Activated CD8-positive, alpha-beta memory T cell treated with anti-CD3 and anti-CD28 coated beads, Interleukin-2, amount 50 U/mL, for 4 hours (primary cell): ENCODE measurements around the gene KRT23.
"Not testable (repeated sequence)": the region's sequence is repeated elsewhere in the genome, so short reads cannot be mapped to it uniquely, and the experiment has no call there.

Experiments used
- DNase-seq: peaks from one replicate; pipeline ENCODE4 v3.0.0-alpha.2; 2020

Gene KRT23

DNA sequence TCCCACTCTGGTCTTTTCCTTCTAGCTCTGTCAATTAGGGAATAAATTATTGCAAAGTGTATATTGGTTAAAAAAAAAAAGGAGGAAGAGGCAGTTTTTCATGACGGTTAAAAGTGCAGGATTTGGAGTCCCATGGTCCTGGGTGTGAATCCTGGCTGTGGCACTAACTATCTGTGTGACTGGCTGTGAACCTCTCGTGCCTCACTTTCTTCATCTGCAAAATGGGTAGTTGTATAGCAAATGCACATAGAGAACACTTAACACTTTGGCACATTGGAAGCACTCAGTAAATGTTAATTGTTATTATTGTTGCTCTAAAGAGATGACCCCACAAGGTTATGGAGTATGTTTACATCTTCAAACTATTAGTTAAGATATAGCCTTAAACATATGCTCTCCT is 10.5 kb upstream of the KRT23 start:
- no peak for DNase-seq

DNA sequence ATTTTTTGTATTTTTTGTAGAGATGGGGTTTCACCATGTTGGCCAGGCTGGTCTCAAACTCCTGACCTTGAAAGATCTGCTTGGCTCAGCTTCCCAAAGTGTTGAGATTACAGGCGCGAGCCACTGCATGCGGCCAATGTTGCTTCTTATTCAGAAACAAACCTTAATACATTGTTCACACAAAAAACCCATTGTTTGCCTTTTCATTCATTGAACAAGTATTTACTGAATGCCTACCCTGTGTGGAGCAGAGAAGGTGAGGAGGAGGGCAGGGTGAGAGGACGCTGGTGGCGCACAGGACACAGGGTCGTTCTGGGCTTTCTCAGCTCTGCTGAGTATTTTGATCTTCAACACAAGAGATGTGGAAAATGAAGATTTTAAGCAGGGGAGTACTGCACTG is 8.0 kb upstream of the KRT23 start:
- DNase-seq: no peak

GRCh38 chr17:40944531-40944930 is 7.1 kb upstream of the KRT23 start:
- no peak for DNase-seq

DNA sequence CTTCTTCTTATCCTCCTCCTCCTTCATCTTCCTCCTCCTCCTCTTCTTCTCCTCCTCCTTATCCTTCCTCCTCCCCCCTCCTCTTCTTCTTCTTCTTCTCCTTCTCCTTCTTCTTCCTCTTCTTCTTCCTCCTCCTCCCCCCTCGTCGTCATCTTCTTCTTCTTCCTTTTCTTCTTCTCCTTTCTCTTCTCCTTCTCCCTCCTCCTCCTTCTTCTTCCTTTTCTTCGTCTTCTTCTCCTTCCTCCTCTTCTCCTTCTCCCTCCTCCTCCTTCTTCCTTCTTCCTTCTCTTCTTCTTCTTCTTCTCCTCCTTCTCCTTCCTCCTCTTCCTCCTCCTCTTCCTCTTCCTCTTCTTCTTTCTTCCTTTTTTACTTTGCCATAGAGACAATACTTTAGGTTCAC is 5.1 kb upstream of the KRT23 start:
- no peak for DNase-seq

DNA sequence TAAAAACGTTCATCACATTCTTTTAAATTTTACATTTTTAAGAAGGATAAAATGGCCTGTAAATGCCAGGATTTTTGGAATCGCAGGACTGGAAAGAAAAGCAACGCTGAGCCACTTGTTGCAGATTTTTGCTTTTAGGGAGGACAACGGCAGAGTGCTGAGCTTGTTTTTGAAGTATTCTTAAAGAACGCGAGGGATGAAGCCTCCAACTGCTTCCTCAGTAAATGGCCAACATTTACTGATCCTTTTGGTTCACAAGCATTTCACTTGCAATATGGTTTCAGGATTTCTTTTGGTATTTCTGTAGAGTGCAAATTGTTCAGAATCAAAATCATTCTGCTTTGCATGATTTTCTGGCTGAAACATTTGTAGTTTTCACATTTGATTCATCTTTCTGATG is 2.8 kb upstream of the KRT23 start:
- DNase-seq: no peak

DNA sequence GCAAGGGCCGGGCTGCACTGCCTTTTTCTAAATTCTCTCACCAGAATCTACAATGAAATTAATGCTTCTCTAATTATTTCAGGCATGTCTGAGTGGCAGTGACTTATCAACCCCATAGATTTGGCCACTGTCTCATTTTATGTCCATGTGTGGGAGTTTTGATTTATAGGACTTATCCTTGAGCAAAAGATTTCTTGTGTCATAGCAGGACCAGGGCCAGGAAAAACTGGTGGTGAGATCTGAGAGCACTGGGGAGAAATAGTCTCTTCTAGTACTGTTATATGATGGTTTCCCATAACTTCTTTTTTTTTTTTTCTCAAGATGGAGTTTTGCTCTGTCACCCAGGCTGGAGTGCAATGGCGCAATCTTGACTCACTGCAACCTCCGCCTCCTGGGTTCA is 1.5 kb upstream of the KRT23 start:
- DNase-seq: no peak

DNA sequence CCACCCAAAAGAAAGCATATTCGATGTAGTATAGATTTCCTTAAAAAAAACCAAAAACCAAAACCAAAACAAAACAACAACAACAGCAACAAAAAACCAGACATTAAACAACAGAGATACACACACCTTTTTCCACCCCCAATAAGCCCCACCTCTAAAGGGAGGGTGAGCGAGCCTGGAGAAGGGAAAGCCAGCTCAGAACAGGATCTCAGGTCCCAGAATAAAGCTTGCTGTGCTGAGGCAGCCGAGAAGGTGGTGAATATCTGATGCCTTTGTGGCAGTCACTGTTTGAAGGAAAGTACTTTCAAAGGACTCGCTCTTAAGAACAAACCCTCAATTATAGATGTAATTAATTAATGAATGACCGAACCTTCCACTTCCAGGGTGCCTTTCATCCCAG is 470 bp downstream of the KRT23 start:
- no peak for DNase-seq

DNA sequence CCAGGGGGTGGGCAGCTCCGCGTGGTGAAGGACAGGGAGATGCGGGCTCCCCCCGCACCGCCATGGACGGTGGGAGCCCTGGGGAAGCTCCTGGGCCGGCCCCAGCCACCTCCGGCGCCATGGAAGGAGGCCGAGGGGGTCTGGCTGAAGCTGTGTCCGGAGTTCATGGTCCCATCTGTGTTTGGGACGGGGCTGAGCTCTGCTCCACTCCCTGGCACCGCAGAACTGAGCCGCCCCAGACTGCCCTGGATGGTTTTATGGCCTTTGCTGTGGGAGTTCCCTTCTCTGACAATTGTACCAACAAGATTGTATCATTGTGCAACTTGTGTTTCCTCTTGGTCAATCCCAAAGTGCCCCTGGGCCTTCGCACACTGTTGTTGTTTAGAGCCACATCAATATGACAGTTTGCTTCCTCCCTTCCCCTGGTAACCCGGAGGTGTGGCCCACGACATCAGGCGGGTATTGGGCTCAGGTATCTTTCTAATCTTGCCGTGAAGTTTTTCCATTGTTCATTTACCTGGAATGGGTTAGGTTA is 942 bp downstream of the KRT23 start:
- no peak for DNase-seq

GRCh38 chr17:40935624-40936023 is 1.8 kb downstream of the KRT23 start:
- DNase-seq: no peak

- no peak for DNase-seq
Observed at GRCh38 chr17:40932608-40933007, 4.8 kb downstream of the KRT23 start.

GRCh38 chr17:40931311-40931710 is 6.1 kb downstream of the KRT23 start:
- no peak for DNase-seq

- DNase-seq: no peak
Observed at GRCh38 chr17:40926341-40926740, 11.1 kb downstream of the KRT23 start.

- no peak for DNase-seq
Observed at GRCh38 chr17:40922239-40922638, 15.2 kb downstream of the KRT23 start.

DNA sequence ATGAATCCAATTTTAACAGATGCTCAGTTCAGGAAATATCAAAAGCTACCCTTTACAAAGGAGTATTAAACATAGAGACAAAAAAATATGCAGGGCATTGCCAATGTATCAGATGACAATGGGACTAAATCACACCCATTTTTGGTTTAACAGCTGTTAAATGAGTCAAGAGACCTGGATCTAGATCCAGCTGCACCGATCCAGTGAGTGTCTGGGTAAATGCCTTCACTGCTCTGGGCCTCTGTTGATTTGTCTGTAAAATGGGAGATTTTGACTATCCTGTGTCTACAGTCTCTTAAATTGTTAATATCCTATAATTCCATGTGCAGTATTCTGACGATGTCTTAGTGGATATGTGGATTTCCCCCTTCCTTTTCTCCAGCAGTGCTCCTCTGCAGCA is 16.4 kb downstream of the KRT23 start:
- no peak for DNase-seq

GRCh38 chr17:40917116-40917515 is 20.3 kb downstream of the KRT23 start:
- DNase-seq: not testable (repeated sequence)

- DNase-seq: no peak
Observed at GRCh38 chr17:40916366-40916765, 21.1 kb downstream of the KRT23 start.

DNA sequence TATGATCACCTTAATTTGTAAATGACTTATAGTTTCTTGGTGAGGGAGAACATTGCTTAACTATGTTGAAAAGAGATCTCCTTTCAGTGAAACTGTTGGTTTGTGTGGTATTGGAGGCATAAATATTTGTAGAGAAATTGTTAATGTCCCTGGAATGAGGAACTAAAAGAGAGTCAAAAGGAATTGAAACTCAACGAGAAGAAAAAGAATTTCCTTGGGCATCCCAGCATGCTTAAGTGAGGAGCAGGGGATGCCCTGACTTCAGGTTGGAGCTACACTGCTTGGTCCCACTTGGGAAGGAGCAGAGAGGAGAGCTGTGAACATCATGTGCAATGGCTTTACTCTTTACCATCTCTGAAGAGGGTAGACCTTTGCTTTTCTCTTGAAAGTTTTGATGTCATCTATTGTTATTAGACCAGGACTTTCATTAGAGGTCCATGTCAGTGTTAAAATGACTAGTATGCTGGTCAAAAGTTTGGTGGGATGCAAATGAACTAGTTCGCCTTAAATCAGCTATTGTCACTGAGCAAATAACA is 21.7 kb downstream of the KRT23 start:
- no peak for DNase-seq

DNA sequence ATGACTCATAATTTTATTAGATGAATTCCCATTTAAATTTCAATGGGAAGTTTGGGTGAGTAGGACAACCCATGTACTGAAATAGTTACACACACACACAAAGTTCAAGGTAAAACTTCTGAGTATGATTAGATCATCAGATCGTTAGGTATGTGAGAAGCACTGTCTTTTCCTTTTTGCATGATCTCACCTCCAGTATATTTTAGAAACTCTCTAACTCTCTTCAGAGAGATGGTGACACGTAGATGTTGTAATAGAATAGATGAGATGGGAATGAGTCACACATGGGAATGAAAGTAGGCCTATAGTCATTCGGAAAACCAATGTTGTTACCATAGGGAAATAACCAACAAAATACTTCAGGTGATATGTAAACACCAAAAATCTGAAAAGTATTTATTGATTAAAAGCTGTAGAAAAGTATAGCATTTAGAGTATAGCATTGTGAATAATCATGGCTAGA is 22.2 kb downstream of the KRT23 start:
- no peak for DNase-seq

DNA sequence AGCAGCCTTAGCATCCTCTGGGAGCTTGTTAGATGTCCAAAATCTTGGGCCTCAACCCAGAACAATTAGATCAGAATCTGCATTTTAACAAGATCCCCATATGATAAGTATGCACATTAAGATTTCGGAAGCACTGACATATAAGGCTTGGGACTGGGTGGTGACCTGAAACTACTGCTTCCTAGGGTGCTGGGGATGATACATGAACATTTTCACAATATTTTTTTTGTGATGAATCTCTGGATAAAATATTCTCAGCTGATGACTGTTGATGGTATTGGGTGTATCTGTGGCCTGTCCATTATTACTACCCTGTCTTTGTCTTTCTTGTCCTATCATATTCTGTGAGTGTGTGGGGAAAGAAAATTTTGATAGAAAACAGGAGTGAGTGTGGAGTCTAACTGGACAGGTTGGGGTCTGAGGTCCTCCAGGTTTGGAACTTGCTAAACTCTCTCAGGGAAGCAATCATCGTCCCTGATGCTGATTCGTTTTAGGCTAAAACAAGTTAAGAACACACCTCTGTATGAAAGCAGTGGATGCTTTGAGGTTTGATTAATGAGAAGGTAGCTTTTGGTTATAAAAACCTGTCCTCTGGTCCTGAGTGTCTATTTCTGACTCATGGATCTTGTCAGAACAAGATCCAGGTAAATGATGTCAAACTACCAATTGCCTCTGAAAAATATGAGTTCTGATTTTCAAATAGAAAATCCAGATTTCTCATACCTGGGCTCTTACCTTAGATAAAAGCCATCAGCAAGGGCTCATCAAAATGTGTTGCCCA is 23.2 kb downstream of the KRT23 start:
- no peak for DNase-seq

DNA sequence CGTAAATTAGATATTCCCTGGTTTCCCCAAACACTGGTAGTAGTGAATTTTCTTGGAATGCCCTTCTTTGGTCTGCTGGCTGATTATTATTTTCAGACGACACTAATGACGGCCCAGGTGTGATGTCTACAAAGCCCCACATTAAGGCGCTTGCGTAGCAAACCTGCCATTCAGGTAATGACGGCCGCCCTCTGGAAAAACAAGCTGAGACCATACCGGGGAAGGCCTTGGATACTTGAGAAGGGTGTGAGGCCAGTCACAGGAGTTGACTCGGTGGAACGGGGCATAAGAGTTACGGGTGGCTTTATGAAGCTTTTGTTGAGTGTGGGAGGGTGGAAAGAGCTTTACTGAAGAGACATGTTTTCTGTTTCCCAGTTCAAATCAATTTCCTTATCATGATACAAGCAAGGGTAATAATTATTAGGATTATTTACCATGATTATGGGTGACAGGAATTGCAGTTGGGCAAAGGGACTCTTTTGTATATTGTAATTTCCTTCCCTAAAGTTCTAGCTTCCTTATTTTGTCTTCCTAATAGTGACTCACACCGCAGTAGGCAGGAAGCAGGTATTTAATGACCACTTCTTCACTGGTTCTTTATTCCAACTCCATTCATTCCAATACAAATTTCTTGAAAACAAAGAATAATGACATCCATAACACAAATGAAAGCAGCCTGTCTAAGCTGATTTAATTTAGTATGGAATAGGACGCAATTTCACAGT is 24.8 kb downstream of the KRT23 start:
- DNase-seq: no peak

- DNase-seq: no peak
Observed at GRCh38 chr17:40910441-40910841, 27.0 kb downstream of the KRT23 start.

DNA sequence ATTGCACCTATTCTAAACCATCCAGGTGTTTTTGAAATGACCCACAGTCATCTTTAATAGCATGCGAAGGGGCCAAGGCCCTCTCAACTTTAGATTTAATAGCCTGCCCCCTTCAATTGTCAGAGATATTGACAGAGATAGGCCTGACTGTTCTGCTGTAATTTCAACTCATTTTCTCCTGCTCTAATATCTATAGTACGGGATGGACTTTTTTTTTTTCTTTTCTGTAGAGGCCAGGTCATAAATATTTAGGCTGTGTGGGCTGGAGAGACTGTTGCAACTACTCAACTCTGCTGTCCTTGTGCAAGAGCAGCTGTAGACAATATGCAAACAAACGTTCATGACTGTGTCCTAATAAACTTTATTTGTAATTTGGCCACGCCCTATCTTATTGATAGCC is 27.7 kb downstream of the KRT23 start:
- DNase-seq: no peak

DNA sequence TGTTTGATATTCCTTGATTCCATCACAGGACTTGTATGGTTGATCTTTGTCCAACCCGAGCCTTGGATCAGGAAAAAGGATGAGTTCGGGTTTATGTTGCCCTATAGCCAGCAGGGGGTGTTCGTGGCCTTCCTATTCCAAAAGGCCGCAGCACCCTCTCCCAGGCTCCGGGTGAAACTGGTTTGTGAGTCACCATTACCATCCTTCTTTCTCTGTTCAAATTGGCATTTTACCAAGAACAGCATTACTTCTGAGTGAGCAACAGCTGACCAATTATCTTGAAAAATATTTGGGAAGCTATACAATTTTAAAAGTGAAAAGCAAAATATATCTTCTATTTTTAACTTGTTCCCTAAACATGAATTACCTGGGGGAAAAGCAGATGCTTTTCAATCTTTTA is 28.1 kb downstream of the KRT23 start:
- peak; percentile 63 for DNase-seq

DNA sequence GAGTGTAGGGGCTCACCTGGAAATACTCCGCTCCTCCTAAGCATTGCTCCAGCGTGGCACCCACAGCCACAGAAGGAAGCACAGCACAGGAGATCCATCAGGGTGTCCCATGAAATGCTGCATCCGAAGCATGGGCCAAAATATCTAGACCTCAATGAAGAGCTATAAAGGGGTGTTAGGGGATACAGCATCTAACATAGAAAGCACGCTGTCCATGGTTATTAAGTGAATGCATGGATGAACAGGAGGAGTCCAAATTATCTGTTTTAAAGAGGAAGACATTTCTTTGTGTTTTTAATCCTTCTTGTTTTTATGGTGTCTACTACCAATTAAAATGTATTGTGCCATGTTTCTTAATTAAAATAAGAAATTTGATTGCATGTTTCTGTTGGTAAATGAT is 30.8 kb downstream of the KRT23 start:
- DNase-seq: no peak
